GM23338 (cell line): Measurements from ENCODE around the gene CPLX1. TPM values are rescaled to one million over a fixed set of nuclear protein-coding genes. Genes with fewer than 3 reads are reported as not detected.

Source experiments
- ATAC-seq: fragments of 200-7000 bp; cut with Tn5 transposase; 3 replicates; pipeline ENCODE4 v1.9.1; 2020
- DNase-seq: peaks from one replicate; pipeline ENCODE4 v3.0.0-alpha.2; 2015; ENCODE audit warnings: low spot score
- H2AFZ ChIP-seq: fragments of 200-600 bp; sonication (generic); 2 replicates; pipeline ENCODE4 v1.8.0; 2016; ENCODE audit warnings: antibody characterized with exemption, mild to moderate bottlenecking, moderate library complexity
- H3F3A ChIP-seq: fragments of 200-600 bp; sonication (generic); replicated peaks from 2 replicates; pipeline ENCODE4 v1.8.0; 2017; ENCODE audit warnings: antibody characterized with exemption, mixed run types, low read depth
- H3K27ac ChIP-seq: fragments of 200-600 bp; sonication (generic); 2 replicates; pipeline ENCODE4 v1.6.1; 2016; ENCODE audit warnings: low read depth
- H3K27me3 ChIP-seq: fragments of 200-600 bp; sonication (generic); 2 replicates; pipeline ENCODE4 v1.8.0; 2016; ENCODE audit warnings: mild to moderate bottlenecking, mixed run types, moderate library complexity; ENCODE audit not compliant: insufficient read depth
- H3K36me3 ChIP-seq: fragments of 200-600 bp; sonication (generic); 2 replicates; pipeline ENCODE4 v1.8.0; 2016; ENCODE audit warnings: mild to moderate bottlenecking; ENCODE audit not compliant: insufficient read depth
- H3K4me1 ChIP-seq: fragments of 200-600 bp; sonication (generic); 2 replicates; pipeline ENCODE4 v1.8.0; 2016; ENCODE audit warnings: mild to moderate bottlenecking, moderate library complexity; ENCODE audit not compliant: insufficient read depth
- H3K4me2 ChIP-seq: fragments of 200-600 bp; sonication (generic); 2 replicates; pipeline ENCODE4 v1.7.1; 2017; ENCODE audit warnings: mixed run types
- H3K4me3 ChIP-seq: fragments of 200-600 bp; sonication (generic); 2 replicates; pipeline ENCODE4 v1.6.1; 2016; ENCODE audit warnings: mixed run types
- H3K79me2 ChIP-seq: fragments of 200-600 bp; sonication (generic); replicated peaks from 2 replicates; pipeline ENCODE4 v1.8.0; 2017; ENCODE audit warnings: mild to moderate bottlenecking; ENCODE audit not compliant: insufficient read depth
- H3K9me2 ChIP-seq: fragments of 200-600 bp; sonication (generic); 2 replicates; pipeline ENCODE4 v1.8.0; 2017; ENCODE audit not compliant: insufficient read depth
- H4K20me1 ChIP-seq: fragments of 200-600 bp; sonication (generic); replicated peaks from 2 replicates; pipeline ENCODE4 v1.8.0; 2017; ENCODE audit warnings: mild to moderate bottlenecking; ENCODE audit not compliant: insufficient read depth
- H3K27ac Mint-ChIP-seq: 2 replicates; pipeline ENCODE4 v1.8.0; 2020; ENCODE audit warnings: inconsistent platforms, mild to moderate bottlenecking, moderate library complexity, mixed read lengths
- H3K27me3 Mint-ChIP-seq: 3 replicates; pipeline ENCODE4 v1.8.0; 2022; ENCODE audit warnings: low read depth, mild to moderate bottlenecking, moderate library complexity, mixed read lengths, inconsistent platforms; ENCODE audit not compliant: insufficient read depth, poor library complexity
- H3K36me3 Mint-ChIP-seq: 3 replicates; pipeline ENCODE4 v1.8.0; 2021; ENCODE audit warnings: low read depth, mild to moderate bottlenecking, inconsistent platforms, moderate library complexity, mixed read lengths
- H3K4me1 Mint-ChIP-seq: 3 replicates; pipeline ENCODE4 v1.8.0; 2020; ENCODE audit warnings: mild to moderate bottlenecking, inconsistent platforms, mixed read lengths
- H3K4me3 Mint-ChIP-seq: 3 replicates; pipeline ENCODE4 v1.8.0; 2021; ENCODE audit warnings: moderate library complexity, mild to moderate bottlenecking, inconsistent platforms, mixed read lengths
- H3K9me3 Mint-ChIP-seq: 3 replicates; pipeline ENCODE4 v1.8.0; 2020; ENCODE audit warnings: moderate library complexity, mild to moderate bottlenecking, inconsistent platforms, mixed read lengths
- CREB1 ChIP-seq: fragments of 250-450 bp; sonication (Bioruptor Pico); IDR thresholded peaks from 2 replicates; pipeline ENCODE4 v1.5.0; 2020; ENCODE audit warnings: low read depth, mild to moderate bottlenecking, moderate library complexity
- EZH2 ChIP-seq: fragments of 200-600 bp; sonication (generic); IDR thresholded peaks from one replicate; pipeline ENCODE4 v1.8.0; 2017; ENCODE audit warnings: antibody characterized with exemption, mild to moderate bottlenecking, low read depth; ENCODE audit not compliant: unreplicated experiment
- JUNB ChIP-seq: IDR thresholded peaks from one replicate; pipeline ENCODE4 v1.6.1; 2016; ENCODE audit warnings: antibody characterized with exemption; ENCODE audit not compliant: unreplicated experiment
- NANOG ChIP-seq: IDR thresholded peaks from 2 replicates; pipeline ENCODE4 v1.6.1; 2016; ENCODE audit warnings: antibody characterized with exemption, borderline replicate concordance
- POLR2AphosphoS5 ChIP-seq: IDR thresholded peaks from 2 replicates; pipeline ENCODE4 v1.6.1; 2016; ENCODE audit warnings: antibody characterized with exemption, low read depth
- ZNF331 ChIP-seq: fragments of 250-450 bp; sonication (Bioruptor Pico); IDR thresholded peaks from 2 replicates; pipeline ENCODE4 v1.5.0; 2020; ENCODE audit warnings: low read depth, mild to moderate bottlenecking, moderate library complexity
- polyA plus RNA-seq: library from polyadenylated mRNA; unstranded; fragments of >200 nt; fragmentation: Nextera tagmentation; extraction: Ambion mirVana; gene quantifications from 2 replicates; pipeline ENCODE4 v1.2.1, GENCODE V29; 2016
- total RNA-seq: library from RNA; depleted of rRNA; stranded (reverse); fragments of >200 nt; shearing (Covaris generic); gene quantifications from 2 replicates; pipeline ENCODE4 v1.2.3, GENCODE V29; 2014
- TF ChIP-seq, protein P1 (sequence below): fragments of 250-450 bp; sonication (Bioruptor Pico); IDR thresholded peaks from 2 replicates; pipeline ENCODE4 v1.5.0; 2020; ENCODE audit warnings: mild to moderate bottlenecking, moderate library complexity
- TF ChIP-seq, protein P2 (sequence below): IDR thresholded peaks from 2 replicates; pipeline ENCODE4 v1.6.1; 2016; ENCODE audit warnings: antibody characterized with exemption

Gene CPLX1
- total and polyA plus RNA-seq, 2 experiments from 2014 or later, result 0.86 to 0.97 TPM

- H3K27ac Mint-ChIP-seq, result no peak overlapping the region
- H3K36me3 Mint-ChIP-seq, result no peaks in the 10 kb centered on the region; the same call in 2 of the 3 replicates
- peaks cover 5% of the 10 kb centered on the region; the same call in 1 of the 3 replicates for H3K4me1 Mint-ChIP-seq
- H3K4me3 Mint-ChIP-seq, result peak overlapping the region; percentile 48; the same call in 2 of the 3 replicates
- Histone ChIP-seq H2AFZ (no peak overlapping the region), H3K4me1 (no peaks in the 10 kb centered on the region), H3K79me2 (no peaks in the 10 kb centered on the region), H3K27me3 (peaks cover 55% of the 10 kb centered on the region), H3F3A (no peaks in the 10 kb centered on the region), H3K4me3 (peak overlapping the region; percentile 61; the same call in 1 of the 2 replicates), H4K20me1 (no peaks in the 10 kb centered on the region), H3K9me2 (no peaks in the 10 kb centered on the region), H3K27ac (no peak overlapping the region), H3K4me2 (peak overlapping the region; percentile 78; the same call in 1 of the 2 replicates), H3K36me3 (no peaks in the 10 kb centered on the region)
- peak; percentile 23 for ATAC-seq
- no peak for TF ChIP-seq JUNB
- no peak for TF ChIP-seq ZNF331 (CRISPR knock-in tag)
- TF ChIP-seq POLR2AphosphoS5, result no peak
- no peak for TF ChIP-seq NANOG
- no peak for TF ChIP-seq CREB1 (CRISPR knock-in tag)
- DNase-seq, result peak; percentile 35
- no peaks in the 10 kb centered on the region; the same call in 2 of the 3 replicates for H3K9me3 Mint-ChIP-seq
- H3K27me3 Mint-ChIP-seq, result peaks cover 58% of the 10 kb centered on the region
Observed at GRCh38 chr4:827209-828081, 1.5 kb upstream of the CPLX1 start.

- Histone ChIP-seq H3K4me1 (no peaks in the 10 kb centered on the region), H4K20me1 (no peaks in the 10 kb centered on the region), H3K9me2 (no peaks in the 10 kb centered on the region), H3F3A (no peaks in the 10 kb centered on the region), H3K4me2 (peak overlapping the region; percentile 78), H3K4me3 (peak overlapping the region; percentile 61), H3K27ac (no peak overlapping the region), H3K79me2 (no peaks in the 10 kb centered on the region), H3K27me3 (peaks cover 61% of the 10 kb centered on the region), H3K36me3 (no peaks in the 10 kb centered on the region), H2AFZ (no peak overlapping the region)
- ATAC-seq (peak; percentile 43), DNase-seq (peak; percentile 75)
- peak overlapping the region; percentile 50; the same call in 2 of the 3 replicates for H3K4me3 Mint-ChIP-seq
- no peak overlapping the region for H3K27ac Mint-ChIP-seq
- H3K27me3 Mint-ChIP-seq, result peaks cover 66% of the 10 kb centered on the region
- peaks cover 5% of the 10 kb centered on the region; the same call in 1 of the 3 replicates for H3K4me1 Mint-ChIP-seq
- TF ChIP-seq, protein P1, sequence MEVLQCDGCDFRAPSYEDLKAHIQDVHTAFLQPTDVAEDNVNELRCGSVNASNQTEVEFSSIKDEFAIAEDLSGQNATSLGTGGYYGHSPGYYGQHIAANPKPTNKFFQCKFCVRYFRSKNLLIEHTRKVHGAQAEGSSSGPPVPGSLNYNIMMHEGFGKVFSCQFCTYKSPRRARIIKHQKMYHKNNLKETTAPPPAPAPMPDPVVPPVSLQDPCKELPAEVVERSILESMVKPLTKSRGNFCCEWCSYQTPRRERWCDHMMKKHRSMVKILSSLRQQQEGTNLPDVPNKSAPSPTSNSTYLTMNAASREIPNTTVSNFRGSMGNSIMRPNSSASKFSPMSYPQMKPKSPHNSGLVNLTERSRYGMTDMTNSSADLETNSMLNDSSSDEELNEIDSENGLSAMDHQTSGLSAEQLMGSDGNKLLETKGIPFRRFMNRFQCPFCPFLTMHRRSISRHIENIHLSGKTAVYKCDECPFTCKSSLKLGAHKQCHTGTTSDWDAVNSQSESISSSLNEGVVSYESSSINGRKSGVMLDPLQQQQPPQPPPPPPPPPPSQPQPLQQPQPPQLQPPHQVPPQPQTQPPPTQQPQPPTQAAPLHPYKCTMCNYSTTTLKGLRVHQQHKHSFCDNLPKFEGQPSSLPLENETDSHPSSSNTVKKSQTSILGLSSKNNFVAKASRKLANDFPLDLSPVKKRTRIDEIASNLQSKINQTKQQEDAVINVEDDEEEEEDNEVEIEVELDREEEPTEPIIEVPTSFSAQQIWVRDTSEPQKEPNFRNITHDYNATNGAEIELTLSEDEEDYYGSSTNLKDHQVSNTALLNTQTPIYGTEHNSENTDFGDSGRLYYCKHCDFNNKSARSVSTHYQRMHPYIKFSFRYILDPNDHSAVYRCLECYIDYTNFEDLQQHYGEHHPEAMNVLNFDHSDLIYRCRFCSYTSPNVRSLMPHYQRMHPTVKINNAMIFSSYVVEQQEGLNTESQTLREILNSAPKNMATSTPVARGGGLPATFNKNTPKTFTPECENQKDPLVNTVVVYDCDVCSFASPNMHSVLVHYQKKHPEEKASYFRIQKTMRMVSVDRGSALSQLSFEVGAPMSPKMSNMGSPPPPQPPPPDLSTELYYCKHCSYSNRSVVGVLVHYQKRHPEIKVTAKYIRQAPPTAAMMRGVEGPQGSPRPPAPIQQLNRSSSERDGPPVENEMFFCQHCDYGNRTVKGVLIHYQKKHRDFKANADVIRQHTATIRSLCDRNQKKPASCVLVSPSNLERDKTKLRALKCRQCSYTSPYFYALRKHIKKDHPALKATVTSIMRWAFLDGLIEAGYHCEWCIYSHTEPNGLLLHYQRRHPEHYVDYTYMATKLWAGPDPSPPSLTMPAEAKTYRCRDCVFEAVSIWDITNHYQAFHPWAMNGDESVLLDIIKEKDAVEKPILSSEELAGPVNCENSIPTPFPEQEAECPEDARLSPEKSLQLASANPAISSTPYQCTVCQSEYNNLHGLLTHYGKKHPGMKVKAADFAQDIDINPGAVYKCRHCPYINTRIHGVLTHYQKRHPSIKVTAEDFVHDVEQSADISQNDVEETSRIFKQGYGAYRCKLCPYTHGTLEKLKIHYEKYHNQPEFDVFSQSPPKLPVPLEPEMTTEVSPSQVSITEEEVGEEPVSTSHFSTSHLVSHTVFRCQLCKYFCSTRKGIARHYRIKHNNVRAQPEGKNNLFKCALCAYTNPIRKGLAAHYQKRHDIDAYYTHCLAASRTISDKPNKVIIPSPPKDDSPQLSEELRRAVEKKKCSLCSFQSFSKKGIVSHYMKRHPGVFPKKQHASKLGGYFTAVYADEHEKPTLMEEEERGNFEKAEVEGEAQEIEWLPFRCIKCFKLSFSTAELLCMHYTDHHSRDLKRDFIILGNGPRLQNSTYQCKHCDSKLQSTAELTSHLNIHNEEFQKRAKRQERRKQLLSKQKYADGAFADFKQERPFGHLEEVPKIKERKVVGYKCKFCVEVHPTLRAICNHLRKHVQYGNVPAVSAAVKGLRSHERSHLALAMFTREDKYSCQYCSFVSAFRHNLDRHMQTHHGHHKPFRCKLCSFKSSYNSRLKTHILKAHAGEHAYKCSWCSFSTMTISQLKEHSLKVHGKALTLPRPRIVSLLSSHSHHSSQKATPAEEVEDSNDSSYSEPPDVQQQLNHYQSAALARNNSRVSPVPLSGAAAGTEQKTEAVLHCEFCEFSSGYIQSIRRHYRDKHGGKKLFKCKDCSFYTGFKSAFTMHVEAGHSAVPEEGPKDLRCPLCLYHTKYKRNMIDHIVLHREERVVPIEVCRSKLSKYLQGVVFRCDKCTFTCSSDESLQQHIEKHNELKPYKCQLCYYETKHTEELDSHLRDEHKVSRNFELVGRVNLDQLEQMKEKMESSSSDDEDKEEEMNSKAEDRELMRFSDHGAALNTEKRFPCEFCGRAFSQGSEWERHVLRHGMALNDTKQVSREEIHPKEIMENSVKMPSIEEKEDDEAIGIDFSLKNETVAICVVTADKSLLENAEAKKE (CRISPR knock-in tag), result no peak
- TF ChIP-seq, protein P2, sequence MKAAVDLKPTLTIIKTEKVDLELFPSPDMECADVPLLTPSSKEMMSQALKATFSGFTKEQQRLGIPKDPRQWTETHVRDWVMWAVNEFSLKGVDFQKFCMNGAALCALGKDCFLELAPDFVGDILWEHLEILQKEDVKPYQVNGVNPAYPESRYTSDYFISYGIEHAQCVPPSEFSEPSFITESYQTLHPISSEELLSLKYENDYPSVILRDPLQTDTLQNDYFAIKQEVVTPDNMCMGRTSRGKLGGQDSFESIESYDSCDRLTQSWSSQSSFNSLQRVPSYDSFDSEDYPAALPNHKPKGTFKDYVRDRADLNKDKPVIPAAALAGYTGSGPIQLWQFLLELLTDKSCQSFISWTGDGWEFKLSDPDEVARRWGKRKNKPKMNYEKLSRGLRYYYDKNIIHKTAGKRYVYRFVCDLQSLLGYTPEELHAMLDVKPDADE, result peak; percentile 24; the same call in 1 of the 2 replicates
- no peak for TF ChIP-seq EZH2
- no peaks in the 10 kb centered on the region; the same call in 2 of the 3 replicates for H3K36me3 Mint-ChIP-seq
- H3K9me3 Mint-ChIP-seq, result no peaks in the 10 kb centered on the region; the same call in 2 of the 3 replicates
Observed at GRCh38 chr4:826508-827208, 729 bp upstream of the CPLX1 start.
